GM10266 (cell line): Measurements from ENCODE around the gene CHML.
"Not testable (repeated sequence)": the region's sequence is repeated elsewhere in the genome, so short reads cannot be mapped to it uniquely, and the experiment has no call there.

Experiments
- DNase-seq: peaks from one replicate; pipeline ENCODE4 v3.0.0; 2012; ENCODE audit errors: extremely low spot score
- CTCF ChIP-seq: IDR thresholded peaks from 2 replicates; pipeline ENCODE4 v1.5.1; 2012; ENCODE audit warnings: mild to moderate bottlenecking, low read depth; ENCODE audit not compliant: control insufficient read depth, insufficient read depth; ENCODE audit errors: missing control alignments

Gene CHML

DNA sequence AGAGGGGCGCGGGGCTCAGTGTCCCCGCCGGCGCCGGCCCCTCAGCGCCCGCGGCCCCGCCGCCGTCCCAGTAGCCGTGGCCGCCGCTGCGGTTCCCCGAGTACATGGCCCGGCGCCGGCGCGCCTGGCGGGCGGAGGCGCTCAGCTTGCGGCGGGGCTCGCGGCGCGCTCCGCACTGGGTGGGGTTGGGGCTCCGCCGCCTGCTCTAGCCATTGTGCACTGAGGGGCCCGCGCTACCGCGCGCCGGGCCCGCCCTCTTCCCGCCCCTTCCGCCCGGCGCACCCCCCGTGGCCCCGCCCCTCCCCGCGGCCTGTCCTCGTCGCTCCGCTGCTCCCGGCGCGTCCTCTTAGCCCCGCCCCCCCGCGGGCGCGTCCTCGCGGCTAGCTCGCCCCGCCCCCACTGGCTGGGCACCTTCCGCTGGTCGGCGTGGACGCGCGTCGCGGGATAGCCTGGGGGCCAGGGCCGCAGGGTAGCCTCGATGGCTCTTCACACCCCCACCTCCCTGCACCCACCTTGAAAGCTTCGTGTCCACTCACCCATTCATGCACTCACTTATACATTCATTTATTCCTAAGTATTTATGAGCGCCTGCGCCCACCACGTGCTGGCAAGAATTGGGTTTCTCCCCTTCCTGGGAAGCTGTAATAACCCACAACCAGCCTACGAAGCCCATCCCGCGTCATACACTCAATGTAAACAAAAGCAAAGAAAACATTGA is at the start of gene CHML, which contains the start of gene OPN3:
Gene CHML (minus strand): TSS at position 221 of the 718 bp plus-strand sequence. CDS start 4,603 bp downstream, outside the sequence.
Gene OPN3 (minus strand): TSS at position 221 of the 718 bp plus-strand sequence. CDS start 115 bp downstream, at position 106.
- peak; percentile 98 for DNase-seq
- no peak for TF ChIP-seq CTCF

DNA sequence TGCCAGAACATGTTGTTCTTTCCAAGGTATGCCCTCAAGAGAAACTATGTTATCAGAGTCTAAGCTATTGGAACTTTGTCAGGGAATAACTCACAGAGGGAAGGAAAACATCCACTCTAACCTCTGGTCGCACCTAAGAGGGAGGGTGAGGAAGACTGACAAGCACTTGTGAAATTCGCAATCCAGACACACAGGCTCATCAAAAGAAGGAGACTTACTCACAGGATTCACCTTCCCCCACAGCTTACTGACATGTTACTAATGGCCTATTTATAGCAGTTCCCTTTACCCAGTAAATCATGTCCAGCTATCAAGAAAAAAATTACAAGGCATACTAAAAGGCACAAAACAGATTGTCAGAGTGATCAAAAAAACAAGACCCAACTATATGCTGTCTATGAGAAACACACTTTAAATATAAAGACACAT is 48.8 kb upstream of the CHML start:
- DNase-seq, result no peak
- no peak for TF ChIP-seq CTCF

GRCh38 chr1:241684108-241684507 is 43.9 kb upstream of the CHML start:
- no peak for DNase-seq
- no peak for TF ChIP-seq CTCF

GRCh38 chr1:241682921-241683320 is 42.8 kb upstream of the CHML start:
- DNase-seq, result no peak
- TF ChIP-seq CTCF, result no peak

GRCh38 chr1:241681861-241682448 is 41.8 kb upstream of the CHML start:
- DNase-seq, result not testable (repeated sequence)

DNA sequence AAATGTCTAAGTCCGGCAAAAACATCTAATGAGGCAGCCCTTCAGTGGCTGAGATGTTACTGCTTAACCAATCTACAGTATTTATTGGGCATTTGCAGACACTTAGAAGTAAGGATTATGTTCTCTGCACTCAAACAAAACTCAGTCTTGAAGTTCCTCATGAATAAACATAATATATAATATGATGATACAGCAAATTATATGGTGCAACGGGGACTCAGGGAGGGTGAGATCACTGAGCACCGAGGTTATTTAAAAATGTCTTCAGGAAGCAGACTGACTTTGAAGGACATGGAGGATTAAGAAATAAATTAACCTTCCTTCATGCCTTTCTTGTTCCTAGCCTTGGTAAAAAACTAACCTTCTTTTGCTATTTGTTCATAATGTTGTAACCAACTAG is 39.8 kb upstream of the CHML start:
- no peak for DNase-seq
- no peak for TF ChIP-seq CTCF

GRCh38 chr1:241679404-241679803 is 39.2 kb upstream of the CHML start:
- TF ChIP-seq CTCF, result no peak
- no peak for DNase-seq
